Breast epithelium (tissue), 4 donors: ENCODE measurements around the gene CSMD2. TPM values are rescaled to one million over a fixed set of nuclear protein-coding genes. Genes with fewer than 3 reads are reported as not detected.

Experiments
- DNase-seq, 2 donors: peaks; one replicate each; pipeline ENCODE4 v3.0.0-alpha.2; 2019; ENCODE audit warnings: low spot score in 2 of 2
- H3K27ac ChIP-seq, 2 donors: fragments of 200-600 bp; sonication (generic) in 1 of 2; one replicate each; pipeline ENCODE4 v1.5.1; 2016 to 2019; ENCODE audit warnings: mild to moderate bottlenecking in 1 of 2
- H3K27me3 ChIP-seq, 2 donors: fragments of 200-600 bp; sonication (generic) in 1 of 2; one replicate each; pipeline versions ENCODE4 v1.5.1 to v1.6.0; 2017 to 2019; ENCODE audit warnings: control low read depth in 1 of 2, mild to moderate bottlenecking in 1 of 2
- H3K36me3 ChIP-seq: fragments of 200-600 bp; one replicate; pipeline ENCODE4 v1.5.1; 2019
- H3K4me1 ChIP-seq, 2 donors: fragments of 200-600 bp; sonication (generic); one replicate each; pipeline ENCODE4 v1.5.1; 2016 to 2019; ENCODE audit warnings: control low read depth in 1 of 2
- H3K4me3 ChIP-seq, 3 donors: fragments of 200-600 bp; sonication (generic); 1 replicate in 2 of 3; 2 replicates in 1 of 3; pipeline ENCODE4 v1.5.1; 2016 to 2019; ENCODE audit warnings: mild to moderate bottlenecking in 3 of 3, moderate library complexity in 2 of 3
- H3K9me3 ChIP-seq, 2 donors: fragments of 200-600 bp; sonication (generic) in 1 of 2; one replicate each; pipeline ENCODE4 v1.5.1; 2016 to 2019; ENCODE audit warnings: control low read depth in 1 of 2
- POLR2A ChIP-seq: fragments of 450-650 bp; IDR thresholded peaks from one replicate; pipeline ENCODE4 v1.6.1; 2016; ENCODE audit warnings: antibody characterized with exemption, mild to moderate bottlenecking, moderate library complexity
- POLR2AphosphoS5 ChIP-seq, 3 donors: sonication (generic); formaldehyde crosslinking; IDR thresholded peaks; one replicate each; pipeline ENCODE4 v1.6.1; 2017; ENCODE audit warnings: antibody characterized with exemption in 3 of 3
- intact Hi-C: fragments of 100-400 bp; cut with DNase I; formaldehyde crosslinking; loops from one replicate; pipeline ENCODE4 v1.15.1; 2023; ENCODE audit warnings: low total_unique reads
- total RNA-seq, 3 donors: library from RNA; depleted of rRNA; stranded (reverse); fragments of >200 nt; gene quantifications; one replicate each; pipeline ENCODE4 v1.1.0, GENCODE V29; 2016
- TF ChIP-seq, protein P1 (sequence below), 3 donors: fragments of 450-650 bp; IDR thresholded peaks; one replicate each; pipeline ENCODE4 v1.5.1; 2016 to 2017; ENCODE audit warnings: antibody characterized with exemption in 3 of 3, mild to moderate bottlenecking in 3 of 3, moderate library complexity in 3 of 3

CSMD2 gene
- total RNA-seq, 3 donors from 2014 or later: 0.33 to 2.6 (median 0.44) TPM

DNA sequence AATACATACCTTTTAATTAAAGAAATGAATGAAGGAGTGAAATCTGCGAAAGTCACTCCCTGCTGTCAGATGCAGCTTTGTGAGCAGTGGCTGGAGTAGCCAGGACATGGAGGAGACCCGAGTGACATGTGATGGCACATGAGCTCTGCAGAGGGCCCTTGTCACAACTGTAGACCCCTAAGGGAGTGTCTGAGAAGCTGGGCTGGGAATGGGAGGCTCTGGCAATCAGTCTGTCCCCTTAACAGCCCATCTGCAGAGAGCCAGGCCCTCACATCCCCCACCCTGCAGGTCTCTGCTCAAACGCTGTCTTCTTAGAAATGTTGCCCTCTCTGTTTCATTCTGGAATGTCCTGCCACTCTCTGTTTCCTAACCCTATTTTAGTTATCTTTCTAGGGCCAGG lies 176.9 kb downstream of the CSMD2 start:
- no peak for DNase-seq
- H3K27ac ChIP-seq: no peak overlapping the region
- intact Hi-C loops: no loop called here
- no peaks in the 10 kb centered on the region for H3K36me3 ChIP-seq
- peaks cover 0 to 11% of the 10 kb centered on the region in 2 donors for H3K4me1 ChIP-seq
- TF ChIP-seq POLR2A: no peak
- TF ChIP-seq POLR2AphosphoS5 (IDR thresholded peaks at IDR 0.05): no peak
- TF ChIP-seq, protein P1, sequence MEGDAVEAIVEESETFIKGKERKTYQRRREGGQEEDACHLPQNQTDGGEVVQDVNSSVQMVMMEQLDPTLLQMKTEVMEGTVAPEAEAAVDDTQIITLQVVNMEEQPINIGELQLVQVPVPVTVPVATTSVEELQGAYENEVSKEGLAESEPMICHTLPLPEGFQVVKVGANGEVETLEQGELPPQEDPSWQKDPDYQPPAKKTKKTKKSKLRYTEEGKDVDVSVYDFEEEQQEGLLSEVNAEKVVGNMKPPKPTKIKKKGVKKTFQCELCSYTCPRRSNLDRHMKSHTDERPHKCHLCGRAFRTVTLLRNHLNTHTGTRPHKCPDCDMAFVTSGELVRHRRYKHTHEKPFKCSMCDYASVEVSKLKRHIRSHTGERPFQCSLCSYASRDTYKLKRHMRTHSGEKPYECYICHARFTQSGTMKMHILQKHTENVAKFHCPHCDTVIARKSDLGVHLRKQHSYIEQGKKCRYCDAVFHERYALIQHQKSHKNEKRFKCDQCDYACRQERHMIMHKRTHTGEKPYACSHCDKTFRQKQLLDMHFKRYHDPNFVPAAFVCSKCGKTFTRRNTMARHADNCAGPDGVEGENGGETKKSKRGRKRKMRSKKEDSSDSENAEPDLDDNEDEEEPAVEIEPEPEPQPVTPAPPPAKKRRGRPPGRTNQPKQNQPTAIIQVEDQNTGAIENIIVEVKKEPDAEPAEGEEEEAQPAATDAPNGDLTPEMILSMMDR (IDR thresholded peaks at IDR 0.05): no peak
- H3K27me3 ChIP-seq: no peaks in the 10 kb centered on the region
- no peaks in the 10 kb centered on the region for H3K9me3 ChIP-seq
- no peak overlapping the region for H3K4me3 ChIP-seq

DNA sequence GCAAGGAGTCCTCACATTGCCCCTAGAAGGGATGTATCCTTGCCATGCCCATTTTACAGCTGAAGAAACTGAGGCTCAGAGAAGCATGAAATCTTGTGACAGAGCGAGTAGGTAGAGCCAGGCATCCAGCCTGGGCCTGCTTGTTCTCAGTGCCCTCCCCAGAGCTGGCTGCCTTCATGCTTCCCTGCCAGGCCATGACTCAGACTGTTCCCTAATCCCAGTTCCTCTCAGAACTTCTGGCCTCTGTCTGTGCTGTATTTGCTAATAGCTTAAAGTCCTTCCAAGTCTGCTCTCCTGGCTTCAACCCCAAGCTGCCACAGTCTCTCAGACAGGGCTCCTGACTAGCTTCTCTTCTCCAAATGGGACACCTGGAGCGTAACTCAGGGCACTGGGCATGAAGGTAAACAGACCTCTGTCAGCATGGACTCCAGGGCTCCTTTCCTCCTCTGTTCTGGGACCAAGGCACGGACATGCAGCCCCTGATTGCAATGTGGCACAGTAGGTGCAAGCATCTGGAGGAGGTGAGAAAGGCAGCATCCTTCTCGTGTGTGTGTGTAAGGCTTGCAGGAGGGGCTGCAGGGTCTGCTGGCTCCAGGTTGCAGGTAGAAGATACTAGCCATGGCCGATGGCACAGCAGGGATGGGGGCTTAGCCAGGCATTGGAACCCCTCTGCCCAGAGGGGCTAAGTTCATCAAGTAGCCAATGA lies 178.5 kb downstream of the CSMD2 start:
- no peaks in the 10 kb centered on the region for H3K36me3 ChIP-seq
- H3K27ac ChIP-seq: no peak overlapping the region
- TF ChIP-seq POLR2A (no peak), POLR2AphosphoS5 (IDR thresholded peaks at IDR 0.05) (no peak)
- TF ChIP-seq, protein P1 (IDR thresholded peaks at IDR 0.05): no peak
- peaks cover 0 to 11% of the 10 kb centered on the region in 2 donors for H3K4me1 ChIP-seq
- peaks cover 0 to 5% of the 10 kb centered on the region in 2 donors for H3K27me3 ChIP-seq
- no peaks in the 10 kb centered on the region for H3K9me3 ChIP-seq
- DNase-seq: peak in 1 of 2 donors; percentile 72
- intact Hi-C loops: no loop called here
- no peak overlapping the region for H3K4me3 ChIP-seq

DNA sequence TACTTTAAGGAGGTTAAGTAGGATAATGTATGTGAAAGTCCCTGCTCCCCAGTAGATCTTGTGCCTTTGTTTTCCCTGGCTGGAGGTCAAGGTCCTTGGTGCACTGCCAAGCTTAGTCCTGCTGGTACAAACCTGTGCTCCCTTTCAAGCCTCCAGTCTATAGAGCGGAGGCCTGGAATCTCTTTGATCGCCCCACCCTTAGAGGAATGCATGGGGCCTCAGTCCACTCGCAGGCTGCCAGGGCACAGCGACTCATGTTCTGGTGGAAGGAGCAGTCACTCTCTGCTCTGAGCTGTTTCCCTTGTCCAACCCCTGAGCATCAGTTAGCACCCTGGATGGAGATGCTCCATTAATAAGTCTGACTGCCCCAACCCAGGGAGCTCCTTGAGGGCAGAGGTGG lies 179.4 kb downstream of the CSMD2 start:
- H3K4me3 ChIP-seq: no peak overlapping the region
- no peaks in the 10 kb centered on the region for H3K36me3 ChIP-seq
- TF ChIP-seq, protein P1 (IDR thresholded peaks at IDR 0.05): no peak
- TF ChIP-seq POLR2AphosphoS5 (IDR thresholded peaks at IDR 0.05) (no peak), POLR2A (no peak)
- intact Hi-C loops: no loop called here
- peaks cover 0 to 5% of the 10 kb centered on the region in 2 donors for H3K27me3 ChIP-seq
- no peaks in the 10 kb centered on the region for H3K9me3 ChIP-seq
- H3K4me1 ChIP-seq: peaks cover 0 to 11% of the 10 kb centered on the region in 2 donors
- no peak overlapping the region for H3K27ac ChIP-seq
- DNase-seq: no peak

DNA sequence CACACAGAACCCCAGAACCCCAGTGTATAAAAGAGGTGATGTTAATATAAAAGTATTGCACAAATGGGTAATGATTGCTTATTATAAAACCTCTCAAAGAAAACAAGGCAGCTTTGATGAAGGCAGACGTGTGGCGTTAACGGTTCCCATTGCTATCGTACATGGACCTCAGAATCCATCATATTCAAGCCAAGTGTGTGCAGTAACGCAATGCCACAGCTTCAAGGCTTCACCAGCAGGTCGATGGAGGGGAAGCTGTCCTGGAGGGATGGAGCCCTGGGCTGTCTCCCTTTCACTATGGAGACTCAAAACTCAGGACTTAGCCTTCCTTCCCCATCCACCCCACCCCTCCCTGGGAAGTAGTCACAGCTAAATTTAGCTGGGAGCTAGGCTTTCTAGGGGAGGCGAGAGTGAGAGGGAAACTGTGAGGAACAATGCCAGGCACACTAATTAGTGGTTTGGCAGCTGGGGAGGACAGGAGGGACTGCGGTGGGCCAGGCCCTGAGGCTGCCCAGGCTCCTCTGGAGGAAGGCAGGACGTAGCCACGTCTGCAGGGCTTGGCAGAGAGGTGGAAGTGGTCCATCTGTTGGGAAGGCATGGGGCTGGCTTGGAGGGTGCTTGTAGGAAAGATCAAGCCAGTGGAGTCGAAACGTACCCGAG lies 180.0 kb downstream of the CSMD2 start:
- H3K27me3 ChIP-seq: peaks cover 0 to 5% of the 10 kb centered on the region in 2 donors
- intact Hi-C loops: no loop called here
- no peaks in the 10 kb centered on the region for H3K36me3 ChIP-seq
- peak in 1 of 2 donors; percentile 26 for DNase-seq
- no peak for TF ChIP-seq POLR2A
- TF ChIP-seq, protein P1 (IDR thresholded peaks at IDR 0.05): no peak
- no peak for TF ChIP-seq POLR2AphosphoS5 (IDR thresholded peaks at IDR 0.05)
- no peak overlapping the region for H3K27ac ChIP-seq
- no peak overlapping the region for H3K4me3 ChIP-seq
- H3K9me3 ChIP-seq: no peaks in the 10 kb centered on the region
- H3K4me1 ChIP-seq: peaks cover 0 to 11% of the 10 kb centered on the region in 2 donors

DNA sequence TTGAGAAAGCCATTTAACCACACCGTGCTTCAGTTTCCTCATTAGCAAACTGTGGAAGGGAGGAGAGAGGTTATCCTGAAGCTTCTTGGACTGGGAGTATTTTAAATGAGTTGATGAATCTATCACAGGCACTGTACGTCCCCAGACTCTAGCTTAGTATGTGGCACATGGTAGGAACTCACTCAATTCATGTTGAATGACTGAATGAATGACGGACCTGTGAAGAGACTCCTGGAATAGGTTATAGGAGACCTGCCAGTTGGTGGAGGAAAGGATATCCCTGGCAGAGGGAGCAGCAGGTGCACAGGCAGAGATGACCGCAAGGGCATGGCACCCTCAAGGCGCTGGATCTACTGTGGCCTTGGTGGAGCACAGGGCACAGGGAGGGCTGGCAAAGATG lies 182.6 kb downstream of the CSMD2 start:
- intact Hi-C loops: no loop called here
- no peaks in the 10 kb centered on the region for H3K9me3 ChIP-seq
- peaks cover 0 to 11% of the 10 kb centered on the region in 2 donors for H3K4me1 ChIP-seq
- H3K27ac ChIP-seq: no peak overlapping the region
- H3K4me3 ChIP-seq: no peak overlapping the region
- no peak for TF ChIP-seq POLR2AphosphoS5 (IDR thresholded peaks at IDR 0.05)
- no peak for TF ChIP-seq POLR2A
- TF ChIP-seq, protein P1 (IDR thresholded peaks at IDR 0.05): no peak
- H3K36me3 ChIP-seq: no peaks in the 10 kb centered on the region
- peaks cover 0 to 13% of the 10 kb centered on the region in 2 donors for H3K27me3 ChIP-seq
- DNase-seq: no peak
